Spleen (tissue), 7 donors: ENCODE results near the gene C2CD2L.

Experiments
- CTCF ChIP-seq, 11 experiments: fragments of 200-600 bp in 7 of 11; fragments of 450-650 bp in 4 of 11; sonication (generic) in 4 of 11; IDR thresholded peaks in 8 of 11; conservative IDR thresholded peaks in 3 of 11; 1 replicate in 7 of 11; 2 replicates in 4 of 11; pipeline versions ENCODE4 v1.4.0 to v1.8.0; 2016 to 2021; ENCODE audit warnings: antibody characterized with exemption in 11 of 11, inconsistent platforms in 4 of 11, mild to moderate bottlenecking in 1 of 11
- POLR2AphosphoS5 ChIP-seq, 3 donors: sonication (generic); formaldehyde crosslinking; IDR thresholded peaks; one replicate each; pipeline ENCODE4 v1.5.1; 2017; ENCODE audit warnings: antibody characterized with exemption in 3 of 3
- donor health status: DM: no; HTN: no; CAD: no; lungs with moderate emphysema.
- donor health status: DM: no; HTN: no; CAD: no.
- donor health status: DM: no; HTN: no; CAD: no.

DNA sequence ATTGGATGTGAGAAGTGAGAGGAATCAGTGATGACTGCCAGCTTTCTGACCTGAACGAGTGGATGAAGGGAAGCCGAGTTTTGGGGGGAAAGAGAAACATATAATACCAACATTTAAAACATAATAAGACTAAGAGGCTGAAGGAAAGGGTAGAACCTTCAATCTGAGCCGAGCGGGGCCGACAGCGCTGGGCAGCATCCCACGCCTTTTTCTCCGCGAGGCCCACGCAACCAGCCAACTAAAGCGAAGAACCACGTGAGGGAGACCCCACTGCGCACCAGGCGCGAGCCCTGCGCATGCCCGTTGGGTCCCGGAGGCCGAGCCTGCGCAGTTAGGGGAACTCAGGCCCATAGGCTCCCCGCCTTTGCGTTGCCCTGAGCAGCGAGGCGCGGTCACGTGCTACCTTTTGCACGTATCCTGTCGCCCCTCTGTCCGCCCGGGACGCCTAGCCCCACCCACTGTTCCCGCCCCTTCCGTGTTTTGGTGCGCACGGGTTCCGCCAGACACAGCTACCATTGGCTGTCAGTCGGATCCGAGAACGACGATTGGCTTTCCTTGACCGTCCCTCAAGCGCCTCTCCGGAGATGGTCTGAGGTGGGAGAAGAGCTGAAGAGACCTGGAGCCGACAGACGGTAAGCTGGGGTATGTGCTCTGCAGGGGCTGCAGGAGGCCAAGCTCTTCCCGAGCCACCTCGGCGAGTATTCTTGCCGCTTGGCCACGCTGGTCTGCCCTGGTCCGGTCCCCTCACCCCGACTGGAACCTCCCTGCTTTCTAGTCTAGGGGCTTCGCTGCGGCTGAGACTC lies 14.1 kb downstream of the C2CD2L start, which contains the start of gene HINFP:
- peak in 3 of 11 experiments; percentile 8 to 36 (median 15) for TF ChIP-seq CTCF (IDR thresholded peaks at IDR 0.05 in 8 of 11, conservative IDR thresholded peaks at IDR 0.05 in 3 of 11)
- TF ChIP-seq POLR2AphosphoS5 (IDR thresholded peaks at IDR 0.05): peak; percentile 95 to 97 (median 96)
